ENCODE measurements around the gene PTGIS. TPM values are rescaled to one million over a fixed set of nuclear protein-coding genes. Genes with fewer than 3 reads are reported as not detected.

PTGIS gene
- total RNA-seq, 3 donors from 2014 or later: 38.7 to 41.7 (median 41.0) TPM

DNA sequence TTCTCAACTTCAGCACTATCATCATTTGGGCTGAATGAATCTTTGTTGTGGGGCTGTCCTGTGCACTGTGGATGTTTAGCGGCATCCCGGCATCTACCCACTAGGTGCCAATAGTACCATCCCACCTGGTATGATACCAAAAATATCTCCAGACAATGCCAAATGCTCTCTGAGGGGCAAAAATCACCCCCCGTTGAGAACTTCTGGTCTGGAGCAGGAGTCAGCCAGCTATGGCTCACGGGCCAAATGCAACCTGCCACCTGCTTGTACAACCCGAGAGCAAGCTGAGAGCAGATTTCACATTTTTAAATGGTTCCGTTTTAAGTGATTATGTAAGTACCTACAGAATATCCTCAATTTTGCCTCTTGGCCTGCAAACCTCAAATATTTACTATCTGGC is 112.2 kb downstream of the PTGIS start:
- H3K4me3 ChIP-seq: no peak overlapping the region
- H3K27ac ChIP-seq: no peak overlapping the region
- intact Hi-C loops (cut with DNase I; ENCODE audit: low total_unique reads): loop anchor here (5.0 kb wide), 1 partner anchor 1443 kb away; no protein-coding TSS in a partner anchor
- no peak for DNase-seq (ENCODE audit: low spot score in 2 of 2)
- TF ChIP-seq POLR2AphosphoS5 (IDR thresholded peaks at IDR 0.05) (no peak), POLR2A (IDR thresholded peaks at IDR 0.05) (no peak)
- TF ChIP-seq, protein P1, sequence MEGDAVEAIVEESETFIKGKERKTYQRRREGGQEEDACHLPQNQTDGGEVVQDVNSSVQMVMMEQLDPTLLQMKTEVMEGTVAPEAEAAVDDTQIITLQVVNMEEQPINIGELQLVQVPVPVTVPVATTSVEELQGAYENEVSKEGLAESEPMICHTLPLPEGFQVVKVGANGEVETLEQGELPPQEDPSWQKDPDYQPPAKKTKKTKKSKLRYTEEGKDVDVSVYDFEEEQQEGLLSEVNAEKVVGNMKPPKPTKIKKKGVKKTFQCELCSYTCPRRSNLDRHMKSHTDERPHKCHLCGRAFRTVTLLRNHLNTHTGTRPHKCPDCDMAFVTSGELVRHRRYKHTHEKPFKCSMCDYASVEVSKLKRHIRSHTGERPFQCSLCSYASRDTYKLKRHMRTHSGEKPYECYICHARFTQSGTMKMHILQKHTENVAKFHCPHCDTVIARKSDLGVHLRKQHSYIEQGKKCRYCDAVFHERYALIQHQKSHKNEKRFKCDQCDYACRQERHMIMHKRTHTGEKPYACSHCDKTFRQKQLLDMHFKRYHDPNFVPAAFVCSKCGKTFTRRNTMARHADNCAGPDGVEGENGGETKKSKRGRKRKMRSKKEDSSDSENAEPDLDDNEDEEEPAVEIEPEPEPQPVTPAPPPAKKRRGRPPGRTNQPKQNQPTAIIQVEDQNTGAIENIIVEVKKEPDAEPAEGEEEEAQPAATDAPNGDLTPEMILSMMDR (IDR thresholded peaks at IDR 0.05): no peak
- H3K27me3 ChIP-seq: no peaks in the 10 kb centered on the region
- no peaks in the 10 kb centered on the region for H3K36me3 ChIP-seq
- H3K9me3 ChIP-seq: no peaks in the 10 kb centered on the region
- no peaks in the 10 kb centered on the region for H3K4me1 ChIP-seq

Other genes starting within 250 kb of the PTGIS start
- gene KCNB1, start 85.5 kb downstream of the PTGIS start, total RNA-seq: 10 to 100 TPM in 1 of 3 donors, 1 to 10 TPM in 2; 3.9 to 21.8 (median 5.1) TPM
- 10 to 100 TPM; 16.8 to 33.8 (median 22.1) TPM for gene B4GALT5, start 145.7 kb upstream of the PTGIS start, total RNA-seq
- 10 to 100 TPM; 11.8 to 13.5 (median 13.3) TPM for gene SLC9A8, start 244.7 kb upstream of the PTGIS start, total RNA-seq